ENCODE measurements around the gene HACD3. TPM values are rescaled to one million over a fixed set of nuclear protein-coding genes. Genes with fewer than 3 reads are reported as not detected.

Gene HACD3
- total and polyA plus RNA-seq, 2 of the 4 experiments (the other 2 are of a cell fraction): 60.9 to 131 TPM

GRCh38 chr15:65550681-65551098 is 20.4 kb downstream of the HACD3 start:
- Histone ChIP-seq H3K79me1 (ENCODE audit: low read depth in 1 of 2, low read length in 2 of 2) (peaks cover 44 to 72% of the 10 kb centered on the region in 2 experiments), H4K91ac (ENCODE audit: insufficient read depth, low read depth, low read length) (no peak overlapping the region), H3K4me1 (ENCODE audit: control insufficient read depth, insufficient read depth, low read length) (peaks cover 5% of the 10 kb centered on the region; the same call in 1 of the 2 replicates), H2BK120ac (ENCODE audit: low read depth, low read length) (no peak overlapping the region), H3K18ac (ENCODE audit: low read depth, low read length) (no peak overlapping the region), H2BK15ac (ENCODE audit: low read depth, low read length) (no peak overlapping the region), H3K4ac (ENCODE audit: low read depth, low read length) (no peak overlapping the region), H4K20me1 (ENCODE audit: insufficient read depth, low read length) (peaks cover 32% of the 10 kb centered on the region), H4K5ac (ENCODE audit: low read depth, low read length) (no peak overlapping the region), H3K23ac (ENCODE audit: low read depth, low read length) (0 out of 2 replicates have a peak overlapping the region, but pooled peaks have one; percentile 8), H3K4me3 (ENCODE audit: insufficient read depth, low read depth, low read length) (no peak overlapping the region), H3K9me1 (ENCODE audit: insufficient read depth, low read length) (peaks cover 8% of the 10 kb centered on the region; the same call in 1 of the 2 replicates), H3K56ac (ENCODE audit: extremely low read depth, insufficient read depth, low read length) (no peak overlapping the region), H2BK20ac (ENCODE audit: low read depth, low read length) (no peak overlapping the region), H2AK5ac (ENCODE audit: low read depth, low read length) (no peak overlapping the region), H3K36me3 (ENCODE audit: control insufficient read depth, insufficient read depth, low read length) (peaks cover under 1% of the 10 kb centered on the region), H2BK5ac (ENCODE audit: low read depth, low read length, poor library complexity, severe bottlenecking) (no peak overlapping the region), H3K27ac (ENCODE audit: insufficient read depth, low read length) (no peak overlapping the region), H3K9me3 (ENCODE audit: control insufficient read depth, insufficient read depth, low read length) (no peaks in the 10 kb centered on the region), H2AK9ac (replicated peaks; ENCODE audit: low read depth, low read length, poor library complexity) (no peak overlapping the region), H3K4me2 (ENCODE audit: low read depth, low read length) (peak overlapping the region; percentile 43), H3K9ac (ENCODE audit: low read depth, low read length) (no peak overlapping the region), H2AFZ (replicated peaks; ENCODE audit: low read length, poor library complexity) (no peak overlapping the region), H4K8ac (ENCODE audit: low read depth in 2 of 2, low read length in 2 of 2) (no peak overlapping the region), H3K14ac (replicated peaks; ENCODE audit: low read depth, low read length) (no peak overlapping the region), H3K27me3 (ENCODE audit: control insufficient read depth, insufficient read depth, low read length) (no peaks in the 10 kb centered on the region)
- dilution Hi-C loops (cut with HindIII; ENCODE audit: low sequenced_read_pairs, unreplicated experiment) (no loop called here), in situ Hi-C loops (cut with MboI; ENCODE audit: low sequenced_read_pairs) (no loop called here), intact Hi-C loops (cut with micrococcal nuclease) (no loop called here)
- DNase-seq (peak; percentile 80), ATAC-seq (ENCODE audit: low read depth) (peak; percentile 88)
- no peak for TF ChIP-seq RCOR1 (IDR thresholded peaks at IDR 0.05; ENCODE audit: insufficient replicate concordance, low read length)
- no peak for TF ChIP-seq FOS (IDR thresholded peaks at IDR 0.05; ENCODE audit: low read depth, low read length)
- no peak for TF ChIP-seq POLR2A (IDR thresholded peaks at IDR 0.05; ENCODE audit: low read depth, low read length)
- no peak for TF ChIP-seq NFE2L2 (IDR thresholded peaks at IDR 0.05; ENCODE audit: low read depth, low read length)
- peak; percentile 45 for TF ChIP-seq CEBPB (IDR thresholded peaks at IDR 0.05; ENCODE audit: low read depth, low read length)
- no peak for TF ChIP-seq USF2 (IDR thresholded peaks at IDR 0.05; ENCODE audit: low read depth, low read length)
- TF ChIP-seq, protein P1, sequence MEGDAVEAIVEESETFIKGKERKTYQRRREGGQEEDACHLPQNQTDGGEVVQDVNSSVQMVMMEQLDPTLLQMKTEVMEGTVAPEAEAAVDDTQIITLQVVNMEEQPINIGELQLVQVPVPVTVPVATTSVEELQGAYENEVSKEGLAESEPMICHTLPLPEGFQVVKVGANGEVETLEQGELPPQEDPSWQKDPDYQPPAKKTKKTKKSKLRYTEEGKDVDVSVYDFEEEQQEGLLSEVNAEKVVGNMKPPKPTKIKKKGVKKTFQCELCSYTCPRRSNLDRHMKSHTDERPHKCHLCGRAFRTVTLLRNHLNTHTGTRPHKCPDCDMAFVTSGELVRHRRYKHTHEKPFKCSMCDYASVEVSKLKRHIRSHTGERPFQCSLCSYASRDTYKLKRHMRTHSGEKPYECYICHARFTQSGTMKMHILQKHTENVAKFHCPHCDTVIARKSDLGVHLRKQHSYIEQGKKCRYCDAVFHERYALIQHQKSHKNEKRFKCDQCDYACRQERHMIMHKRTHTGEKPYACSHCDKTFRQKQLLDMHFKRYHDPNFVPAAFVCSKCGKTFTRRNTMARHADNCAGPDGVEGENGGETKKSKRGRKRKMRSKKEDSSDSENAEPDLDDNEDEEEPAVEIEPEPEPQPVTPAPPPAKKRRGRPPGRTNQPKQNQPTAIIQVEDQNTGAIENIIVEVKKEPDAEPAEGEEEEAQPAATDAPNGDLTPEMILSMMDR (conservative IDR thresholded peaks at IDR 0.05; ENCODE audit: low read depth, low read length): no peak
- BruUV-seq (replicated peaks): no TSS peak
- ChIA-PET POLR2A (ENCODE audit: unreplicated experiment) (no interaction called here), CTCF (interaction anchor here (1.6 kb wide), 1 partner anchor 11 kb away, joined by 4 read pairs; no protein-coding TSS in a partner anchor)
- no CpG with 5 or more reads among the region's 3 CpGs for WGBS, 2 experiments (ENCODE audit: extremely low coverage in 2 of 2, insufficient read length in 1 of 2)

Data from IMR-90 (cell line).